Duodenal mucosa (tissue), 2 donors: ENCODE measurements around the gene KANTR.

ENCODE experiments used
- H3K27ac ChIP-seq: one replicate; pipeline ENCODE4 v1.7.0; 2013; ENCODE audit warnings: low read depth, low read length
- H3K27me3 ChIP-seq, 2 donors: one replicate each; pipeline ENCODE4 v1.7.0; 2013; ENCODE audit warnings: low read length in 2 of 2, control low read depth in 1 of 2; ENCODE audit not compliant: insufficient read depth in 2 of 2, control insufficient read depth in 1 of 2
- H3K36me3 ChIP-seq, 2 donors: one replicate each; pipeline ENCODE4 v1.7.0; 2013; ENCODE audit warnings: low read length in 2 of 2, control low read depth in 1 of 2; ENCODE audit not compliant: insufficient read depth in 2 of 2, control insufficient read depth in 1 of 2
- H3K4me1 ChIP-seq, 2 donors: one replicate each; pipeline ENCODE4 v1.7.0; 2013; ENCODE audit warnings: low read length in 2 of 2, control low read depth in 1 of 2; ENCODE audit not compliant: insufficient read depth in 2 of 2, control insufficient read depth in 1 of 2
- H3K4me3 ChIP-seq, 2 donors: one replicate each; pipeline ENCODE4 v1.7.0; 2013; ENCODE audit warnings: low read length in 2 of 2, low read depth in 1 of 2
- H3K9ac ChIP-seq, 2 donors: one replicate each; pipeline ENCODE4 v1.7.0; 2013; ENCODE audit warnings: low read length in 2 of 2, low read depth in 1 of 2
- H3K9me3 ChIP-seq, 2 donors: one replicate each; pipeline ENCODE4 v1.7.0; 2013; ENCODE audit warnings: low read length in 2 of 2, control low read depth in 1 of 2; ENCODE audit not compliant: control insufficient read depth in 1 of 2

The KANTR gene

GRCh38 chrX:53081925-53082772 lies 11.8 kb upstream of the KANTR start, which contains the start of gene TSPYL2:
Gene TSPYL2, plus strand, starts transcription at chrX:53082367. Its CDS starts 132 bp downstream, at chrX:53082499.
- Histone ChIP-seq H3K36me3 (peaks cover 0 to 12% of the 10 kb centered on the region in 2 donors), H3K9me3 (no peaks in the 10 kb centered on the region), H3K4me1 (peaks cover 0 to 11% of the 10 kb centered on the region in 2 donors), H3K27ac (peak within 1 kb of the TSS; percentile 70), H3K4me3 (peak within 1 kb of the TSS; percentile 65 to 66), H3K9ac (peak within 1 kb of the TSS; percentile 25 to 39), H3K27me3 (no peaks in the 10 kb centered on the region)

- Histone ChIP-seq H3K27me3 (no peaks in the 10 kb centered on the region), H3K9me3 (no peaks in the 10 kb centered on the region), H3K9ac (peak overlapping the region; percentile 25 to 39), H3K4me3 (peak overlapping the region; percentile 65 to 66), H3K4me1 (peaks cover 0 to 11% of the 10 kb centered on the region in 2 donors), H3K27ac (peak overlapping the region; percentile 70), H3K36me3 (peaks cover 0 to 12% of the 10 kb centered on the region in 2 donors)
Measured at GRCh38 chrX:53082773-53083616, 10.9 kb upstream of the KANTR start.

GRCh38 chrX:53084043-53084570 lies 9.8 kb upstream of the KANTR start:
- Histone ChIP-seq H3K27me3 (no peaks in the 10 kb centered on the region), H3K4me1 (peaks cover 0 to 11% of the 10 kb centered on the region in 2 donors), H3K9ac (no peak overlapping the region), H3K36me3 (peaks cover 0 to 12% of the 10 kb centered on the region in 2 donors), H3K4me3 (peak overlapping the region; percentile 65 to 66), H3K27ac (no peak overlapping the region), H3K9me3 (no peaks in the 10 kb centered on the region)

GRCh38 chrX:53084863-53085262 lies 9.1 kb upstream of the KANTR start:
- no peaks in the 10 kb centered on the region for H3K9me3 ChIP-seq
- H3K27me3 ChIP-seq, result no peaks in the 10 kb centered on the region
- peak overlapping the region in 1 of 2 donors; percentile 18 for H3K9ac ChIP-seq
- peaks cover 0 to 11% of the 10 kb centered on the region in 2 donors for H3K4me1 ChIP-seq
- H3K4me3 ChIP-seq, result no peak overlapping the region
- H3K36me3 ChIP-seq, result peaks cover 0 to 12% of the 10 kb centered on the region in 2 donors
- no peak overlapping the region for H3K27ac ChIP-seq

- Histone ChIP-seq H3K4me3 (no peak overlapping the region), H3K27ac (no peak overlapping the region), H3K27me3 (no peaks in the 10 kb centered on the region), H3K36me3 (peaks cover 0 to 12% of the 10 kb centered on the region in 2 donors), H3K9me3 (no peaks in the 10 kb centered on the region), H3K4me1 (peaks cover 0 to 11% of the 10 kb centered on the region in 2 donors), H3K9ac (no peak overlapping the region)
Measured at GRCh38 chrX:53085661-53086229, 8.2 kb upstream of the KANTR start.

GRCh38 chrX:53086464-53086863 lies 7.5 kb upstream of the KANTR start:
- no peak overlapping the region for H3K27ac ChIP-seq
- H3K36me3 ChIP-seq, result peaks cover 0 to 12% of the 10 kb centered on the region in 2 donors
- no peaks in the 10 kb centered on the region for H3K9me3 ChIP-seq
- H3K27me3 ChIP-seq, result no peaks in the 10 kb centered on the region
- H3K9ac ChIP-seq, result no peak overlapping the region
- H3K4me3 ChIP-seq, result no peak overlapping the region
- peaks cover 0 to 11% of the 10 kb centered on the region in 2 donors for H3K4me1 ChIP-seq

- Histone ChIP-seq H3K9ac (no peak overlapping the region), H3K4me3 (no peak overlapping the region), H3K36me3 (peaks cover 0 to 12% of the 10 kb centered on the region in 2 donors), H3K27ac (no peak overlapping the region), H3K27me3 (no peaks in the 10 kb centered on the region), H3K9me3 (no peaks in the 10 kb centered on the region), H3K4me1 (peaks cover 0 to 11% of the 10 kb centered on the region in 2 donors)
Measured at GRCh38 chrX:53087388-53087831, 6.5 kb upstream of the KANTR start.

- no peaks in the 10 kb centered on the region for H3K27me3 ChIP-seq
- H3K27ac ChIP-seq, result peak overlapping the region; percentile 63
- H3K4me1 ChIP-seq, result peaks cover 0 to 6% of the 10 kb centered on the region in 2 donors
- peak overlapping the region; percentile 25 to 48 for H3K9ac ChIP-seq
- no peaks in the 10 kb centered on the region for H3K9me3 ChIP-seq
- peak overlapping the region; percentile 48 to 59 for H3K4me3 ChIP-seq
- H3K36me3 ChIP-seq, result peaks cover 0 to 12% of the 10 kb centered on the region in 2 donors
Measured at GRCh38 chrX:53088136-53088974, 5.6 kb upstream of the KANTR start.

GRCh38 chrX:53089224-53089842 lies 4.6 kb upstream of the KANTR start:
- H3K27ac ChIP-seq, result no peak overlapping the region
- peak overlapping the region; percentile 48 to 59 for H3K4me3 ChIP-seq
- H3K4me1 ChIP-seq, result no peaks in the 10 kb centered on the region
- peaks cover 0 to 12% of the 10 kb centered on the region in 2 donors for H3K36me3 ChIP-seq
- H3K27me3 ChIP-seq, result no peaks in the 10 kb centered on the region
- peak overlapping the region; percentile 20 to 48 for H3K9ac ChIP-seq
- H3K9me3 ChIP-seq, result no peaks in the 10 kb centered on the region
